HG02885 (cell line): ENCODE results near the gene HSD11B1.

Experiments used
- ATAC-seq: cut with Tn5 transposase; IDR thresholded peaks from one replicate; pipeline ENCODE4 v1.9.1; 2021; ENCODE audit warnings: mild to moderate bottlenecking; ENCODE audit not compliant: unreplicated experiment, poor library complexity

Gene HSD11B1

DNA sequence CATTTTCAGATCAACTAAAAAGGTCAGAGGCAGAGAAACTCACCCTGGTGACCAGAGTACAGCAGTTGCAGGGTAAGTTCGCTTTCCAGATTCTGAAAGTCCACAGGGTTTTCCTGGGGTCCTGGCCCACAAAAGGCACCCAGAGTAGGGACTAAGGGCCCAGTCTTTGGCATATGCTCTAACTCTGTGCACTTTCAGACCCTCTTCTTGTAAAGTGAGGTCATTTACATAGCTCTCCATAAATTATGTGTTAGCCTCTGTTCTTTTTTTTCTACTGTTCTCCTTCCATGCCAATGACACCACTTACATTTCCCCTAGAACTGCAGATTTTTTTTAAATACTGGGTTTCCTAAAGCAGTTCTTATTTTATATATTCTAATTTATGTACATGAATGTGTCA, 73.5 kb downstream of the HSD11B1 start:
- ATAC-seq = no peak

DNA sequence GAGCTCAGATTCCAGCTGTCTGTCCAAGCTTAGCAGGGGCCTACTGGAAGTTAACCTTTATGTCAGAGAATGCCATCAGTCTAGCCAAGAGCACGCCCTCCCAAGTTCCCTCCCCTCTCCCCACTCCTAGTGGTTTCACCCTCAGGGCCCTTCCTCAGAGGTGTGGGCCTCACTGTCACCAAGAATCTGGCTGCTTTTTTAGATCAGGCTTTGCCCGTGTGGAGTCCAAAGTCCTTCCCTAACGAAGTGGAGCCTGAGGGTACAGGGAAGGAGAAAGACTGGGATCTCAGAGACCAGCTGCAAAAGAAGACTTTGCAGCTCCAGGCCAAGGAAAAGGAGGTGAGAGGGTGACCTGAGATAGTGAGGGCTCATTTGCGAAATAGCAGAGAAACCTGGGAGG, 75.6 kb downstream of the HSD11B1 start:
- ATAC-seq = no peak

DNA sequence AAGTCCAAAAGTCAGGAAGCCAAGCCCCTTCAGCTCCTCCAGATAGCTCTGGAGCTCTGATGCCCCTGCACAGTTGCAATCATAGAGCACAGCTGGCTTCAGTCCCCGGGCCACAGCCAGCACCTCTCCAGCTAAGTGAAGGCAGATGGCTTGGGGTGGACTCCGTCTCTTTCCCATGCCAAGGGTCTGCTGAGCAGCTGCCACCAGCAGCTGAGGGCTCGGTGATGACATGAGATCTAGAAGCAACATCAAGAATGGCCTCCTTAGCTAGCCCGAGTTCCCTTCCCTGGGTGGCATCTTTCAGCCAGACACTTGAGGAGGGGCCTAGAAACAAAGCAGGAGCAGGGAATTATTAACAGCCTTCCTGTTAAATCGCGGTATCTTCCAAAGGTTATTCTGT, 78.7 kb downstream of the HSD11B1 start:
- ATAC-seq = no peak
